ENCODE results near the gene PARD3B. TPM values are rescaled to one million over a fixed set of nuclear protein-coding genes. Genes with fewer than 3 reads are reported as not detected.

PARD3B gene
- total and polyA plus RNA-seq, 10 of the 15 experiments (the other 5 are each of a cell fraction or from before 2014, with no cell fraction given): 0.01 to 0.54 (median 0.07) TPM; not detected in 7

- intact Hi-C loops (cut with micrococcal nuclease; ENCODE audit: unreplicated experiment) (no loop called here), in situ Hi-C loops (cut with MboI) (no loop called here)
- CTCF ChIA-PET: interaction anchor here (0.6 to 2.1 kb wide), 3 partner anchors 58 to 89 kb away, joined by 3 to 15 read pairs (median 3); no protein-coding TSS in a partner anchor
- 0% methylated on average over 2 of the region's 2 CpGs for WGBS (ENCODE audit: insufficient coverage, insufficient replicate concordance, low lambda C conversion rate, missing lambda C conversion rate)
- RAD21 ChIA-PET (ENCODE audit: unreplicated experiment): interaction anchor here (0.6 to 1.2 kb wide), 2 partner anchors 58 to 61 kb away, joined by 3 to 8 read pairs; no protein-coding TSS in a partner anchor
- ATAC-seq (no peak), DNase-seq (ENCODE audit: low read depth, low spot score) (no peak), FAIRE-seq (no peak)
- BruUV-seq (replicated peaks): no TSS peak
- TF ChIP-seq ZBTB11 (CRISPR knock-in tag; IDR thresholded peaks at IDR 0.05): no peak
- no peak for TF ChIP-seq STAT1 (conservative IDR thresholded peaks at IDR 0.05)
- no peak for TF ChIP-seq ASH2L (IDR thresholded peaks at IDR 0.05; ENCODE audit: borderline replicate concordance, low read depth)
- TF ChIP-seq PRDM15 (CRISPR knock-in tag; IDR thresholded peaks at IDR 0.05): no peak
- no peak for TF ChIP-seq KLF5 (IDR thresholded peaks at IDR 0.05; ENCODE audit: partially characterized antibody)
- TF ChIP-seq CREB1 (IDR thresholded peaks at IDR 0.05; ENCODE audit: low read depth): no peak
- TF ChIP-seq BACH1 (IDR thresholded peaks at IDR 0.05; ENCODE audit: borderline replicate concordance): no peak
- no peak for TF ChIP-seq POLR2AphosphoS2 (IDR thresholded peaks at IDR 0.05; ENCODE audit: low read depth, low read length)
- TF ChIP-seq GABPA (IDR thresholded peaks at IDR 0.05; ENCODE audit: low read depth): no peak
- H3K27ac ChIP-seq (ENCODE audit: control insufficient read depth, insufficient read depth): no peak overlapping the region
- peaks cover 2 to 5% of the 10 kb centered on the region in 2 experiments; a peak in 3 of 4 replicates for H3K27me3 ChIP-seq (replicated peaks in 1 of 2; ENCODE audit: control insufficient read depth in 2 of 2, insufficient read depth in 2 of 2, low read length in 1 of 2)
- H3K9ac ChIP-seq (ENCODE audit: control insufficient read depth, insufficient read depth, low read length): no peak overlapping the region
- H3K9me3 ChIP-seq (replicated peaks; ENCODE audit: control insufficient read depth, insufficient read depth, low read length): no peaks in the 10 kb centered on the region; the same call in 2 of the 3 replicates
- no peaks in the 10 kb centered on the region for H3K4me1 ChIP-seq (ENCODE audit: control insufficient read depth, insufficient read depth, low read length)
- H3K79me2 ChIP-seq (ENCODE audit: control insufficient read depth, insufficient read depth, low read length): no peaks in the 10 kb centered on the region
- no peaks in the 10 kb centered on the region for H4K20me1 ChIP-seq (ENCODE audit: control insufficient read depth, insufficient read depth)
- SMC1A ChIA-PET (ENCODE audit: uncharacterized antibody, unreplicated experiment): interaction anchor here (1.8 kb wide), 1 partner anchor 57 kb away, joined by 5 read pairs; no protein-coding TSS in a partner anchor
- H3K36me3 ChIP-seq (ENCODE audit: control insufficient read depth in 2 of 2, insufficient read depth in 2 of 2, low read length in 1 of 2): no peaks in the 10 kb centered on the region
- no peak overlapping the region for H2AFZ ChIP-seq (ENCODE audit: control insufficient read depth, low read depth, low read length)
- POLR2A ChIA-PET: no interaction called here
- H3K4me2 ChIP-seq (ENCODE audit: control insufficient read depth, insufficient read depth): no peak overlapping the region
- no peak overlapping the region for H3K4me3 ChIP-seq
Measured at GRCh38 chr2:205617905-205618304, 1072.6 kb downstream of the PARD3B start.
